Endothelial cell of umbilical vein (primary cell): ENCODE data around the gene LRG1. TPM values are rescaled to one million over a fixed set of nuclear protein-coding genes. Genes with fewer than 3 reads are reported as not detected.

ENCODE experiments used
- BruUV-seq: library from RNA; stranded (reverse); fragments of 400-500 nt; replicated peaks from 2 replicates; lab custom pipeline; 2021; lab: Mats Ljungman, UMichigan
- CTCF ChIA-PET: fragments of 300-600, 350-600 bp; sonication (Branson Sonifier 250); formaldehyde crosslinking; loops from one replicate; lab custom pipeline; 2021; ENCODE audit warnings: antibody characterized with exemption, inconsistent platforms; lab: Charles Lee
- POLR2A ChIA-PET: fragments of 300-600, 350-600 bp; sonication (Branson Sonifier 250); formaldehyde crosslinking; loops from one replicate; lab custom pipeline; 2021; ENCODE audit warnings: antibody characterized with exemption, inconsistent platforms; lab: Charles Lee
- DNase-seq: peaks from one replicate; pipeline ENCODE4 v3.0.0-alpha.2; 2011; ENCODE audit warnings: low read depth, low spot score
- FAIRE-seq: peaks from 2 replicates; lab custom pipeline; 2011; peaks lifted over from hg19 to GRCh38; lab: Jason Lieb, UNC
- H2AFZ ChIP-seq: 2 replicates; pipeline ENCODE4 v1.6.0; 2012; ENCODE audit warnings: low read depth, low read length, control low read depth, inconsistent platforms
- H3K27ac ChIP-seq: 2 replicates; pipeline ENCODE4 v1.5.1; 2011; ENCODE audit warnings: low read depth, mild to moderate bottlenecking, control low read depth, low read length, moderate library complexity; ENCODE audit not compliant: insufficient read depth
- H3K27me3 ChIP-seq, 2 experiments: 2 replicates each; pipeline versions ENCODE4 v1.6.0 to v1.6.1; 2011; ENCODE audit warnings: low read length in 2 of 2, mixed read lengths in 1 of 2; ENCODE audit not compliant: control insufficient read depth in 2 of 2, insufficient read depth in 2 of 2
- H3K36me3 ChIP-seq, 2 experiments: 2 replicates in 1 of 2; 3 replicates in 1 of 2; pipeline ENCODE4 v1.5.1; 2011; ENCODE audit warnings: low read length in 2 of 2, mild to moderate bottlenecking in 1 of 2, moderate library complexity in 1 of 2; ENCODE audit not compliant: control insufficient read depth in 2 of 2, insufficient read depth in 2 of 2; ENCODE audit errors: extremely low read depth in 1 of 2
- H3K4me1 ChIP-seq: 3 replicates; pipeline ENCODE4 v1.5.1; 2011; ENCODE audit warnings: mild to moderate bottlenecking, low read length; ENCODE audit not compliant: control insufficient read depth, insufficient read depth; ENCODE audit errors: extremely low read depth
- H3K4me2 ChIP-seq: 2 replicates; pipeline ENCODE4 v1.6.1; 2011; ENCODE audit warnings: low read length, control low read depth, mixed read lengths; ENCODE audit not compliant: insufficient read depth
- H3K4me3 ChIP-seq, 3 experiments: fragments of 200-600 bp in 1 of 3; sonication (generic), shearing (Covaris generic) in 1 of 3; replicated peaks in 1 of 3; 2 replicates each; pipeline ENCODE4 v1.5.1; 2011 to 2016; ENCODE audit warnings: control low read depth in 3 of 3, low read length in 3 of 3, mild to moderate bottlenecking in 2 of 3, inconsistent platforms in 1 of 3, low read depth in 1 of 3, moderate library complexity in 1 of 3; ENCODE audit not compliant: insufficient read depth in 1 of 3
- H3K79me2 ChIP-seq: 2 replicates; pipeline ENCODE4 v1.6.0; 2012; ENCODE audit warnings: low read length, inconsistent platforms; ENCODE audit not compliant: control insufficient read depth, insufficient read depth
- H3K9ac ChIP-seq: replicated peaks from 2 replicates; pipeline ENCODE3; 2011; ENCODE audit warnings: low read length, control low read depth; ENCODE audit not compliant: insufficient read depth; ENCODE audit errors: extremely low read depth
- H3K9me1 ChIP-seq: replicated peaks from 3 replicates; pipeline ENCODE4 v1.6.0; 2011; ENCODE audit warnings: mild to moderate bottlenecking, low read length; ENCODE audit not compliant: control insufficient read depth, insufficient read depth; ENCODE audit errors: extremely low read depth
- H3K9me3 ChIP-seq: replicated peaks from 2 replicates; pipeline ENCODE4 v1.5.1; 2012; ENCODE audit warnings: low read length, inconsistent platforms; ENCODE audit not compliant: control insufficient read depth, insufficient read depth
- H4K20me1 ChIP-seq: replicated peaks from 2 replicates; pipeline ENCODE3; 2011; ENCODE audit warnings: mild to moderate bottlenecking, low read length; ENCODE audit not compliant: control insufficient read depth, insufficient read depth; ENCODE audit errors: extremely low read depth
- EZH2 ChIP-seq: IDR thresholded peaks from 2 replicates; pipeline ENCODE4 v1.6.1; 2012; ENCODE audit warnings: borderline replicate concordance, low read depth, mild to moderate bottlenecking, moderate library complexity, low read length, inconsistent platforms; ENCODE audit not compliant: severe bottlenecking
- FOS ChIP-seq: IDR thresholded peaks from 2 replicates; pipeline ENCODE4 v1.6.1; 2011; ENCODE audit warnings: mild to moderate bottlenecking, low read length, moderate library complexity, borderline replicate concordance; ENCODE audit not compliant: insufficient read depth
- GATA2 ChIP-seq: IDR thresholded peaks from 2 replicates; pipeline ENCODE4 v1.7.0; 2011; ENCODE audit warnings: low read depth, mild to moderate bottlenecking, moderate library complexity, mixed read lengths, low read length; ENCODE audit not compliant: insufficient read length, insufficient read depth
- JUN ChIP-seq: IDR thresholded peaks from 2 replicates; pipeline ENCODE4 v1.6.1; 2011; ENCODE audit warnings: borderline replicate concordance, low read depth; ENCODE audit not compliant: insufficient read length, insufficient read depth
- MYC ChIP-seq: IDR thresholded peaks from one replicate; pipeline ENCODE4 v1.6.1; 2011; ENCODE audit warnings: mild to moderate bottlenecking, low read depth, low read length
- POLR2A ChIP-seq: IDR thresholded peaks from 2 replicates; pipeline ENCODE4 v1.6.1; 2012; ENCODE audit warnings: low read depth, mild to moderate bottlenecking, control low read depth, low read length
- POLR2AphosphoS5 ChIP-seq: IDR thresholded peaks from 2 replicates; pipeline ENCODE4 v1.6.1; 2012; ENCODE audit warnings: low read depth, mild to moderate bottlenecking, control low read depth, low read length, moderate library complexity; ENCODE audit not compliant: insufficient read depth
- dilution Hi-C: fragments of 300-500 bp; cut with MboI; formaldehyde crosslinking; loops from one replicate; pipeline ENCODE4 v1.15.0; 2019; ENCODE audit warnings: low sequenced_read_pairs; ENCODE audit not compliant: extremely low pct_ligation_motif_present
- intact Hi-C: fragments of 100-400 bp; cut with micrococcal nuclease; formaldehyde crosslinking; loops from one replicate; pipeline ENCODE4 v1.10.0; 2022
- polyA plus RNA-seq, 4 experiments: library from polyadenylated mRNA; depleted of rRNA in 3 of 4; stranded (reverse) in 3 of 4; unstranded in 1 of 4; fragments of >200 nt; gene quantifications; 2 replicates each; pipeline versions ENCODE4 v1.2.1 to v1.2.3, GENCODE V29; 2011 to 2012; ENCODE audit warnings: missing spikeins in 1 of 4
- total RNA-seq: library from RNA; stranded (reverse); gene quantifications from 2 replicates; pipeline ENCODE4 v1.2.3, GENCODE V29; 2021
- TF ChIP-seq, protein P1 (sequence below): IDR thresholded peaks from 2 replicates; pipeline ENCODE4 v1.6.1; 2011; ENCODE audit not compliant: insufficient read depth, insufficient read length
- TF ChIP-seq, protein P2 (sequence below), 2 donors: IDR thresholded peaks; 1 replicate in 1 of 2; 2 replicates in 1 of 2; pipeline ENCODE4 v1.5.1; 2011; ENCODE audit warnings: low read length in 2 of 2, mild to moderate bottlenecking in 2 of 2, moderate library complexity in 2 of 2, control low read depth in 1 of 2, inconsistent platforms in 1 of 2, low read depth in 1 of 2; ENCODE audit not compliant: insufficient read depth in 1 of 2; ENCODE audit errors: extremely low read depth in 1 of 2

Gene LRG1
- total and polyA plus RNA-seq, 2 donors (not counting 3 experiments of a cell fraction or from before 2014, with no cell fraction given) = 0.21 to 0.31 TPM

DNA sequence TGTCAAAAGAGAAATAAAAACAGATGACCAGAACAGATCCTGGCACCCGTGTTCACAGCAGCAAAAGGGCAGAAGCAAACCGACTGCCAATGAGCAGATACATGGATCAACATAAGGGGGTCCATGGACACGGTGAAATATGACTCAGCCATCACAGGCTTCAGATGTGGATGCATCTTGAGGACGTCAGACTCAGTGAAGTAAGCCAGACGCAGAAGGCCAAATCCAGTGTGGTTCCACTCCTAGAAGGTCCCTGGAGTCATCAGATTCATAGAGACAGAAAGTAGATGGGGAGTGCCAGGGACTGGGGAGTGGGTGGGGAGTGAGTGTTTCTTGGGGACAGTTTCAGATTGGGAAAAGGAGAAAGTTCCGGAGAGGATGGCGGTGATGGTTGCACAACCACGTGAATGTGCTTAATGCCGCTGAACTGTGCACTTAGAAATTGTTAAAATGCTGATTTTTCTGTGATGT lies 48.5 kb upstream of the LRG1 start:
- FAIRE-seq (no peak), DNase-seq (no peak)
- peaks cover 0 to 3% of the 10 kb centered on the region in 2 experiments for H3K27me3 ChIP-seq
- peaks cover 7% of the 10 kb centered on the region for H3K4me1 ChIP-seq
- no peaks in the 10 kb centered on the region for H3K36me3 ChIP-seq
- H2AFZ ChIP-seq = no peak overlapping the region
- no peak overlapping the region for H3K9ac ChIP-seq
- H3K79me2 ChIP-seq = no peaks in the 10 kb centered on the region
- dilution Hi-C loops = no loop called here
- no peak overlapping the region for H3K27ac ChIP-seq
- BruUV-seq = no TSS peak
- no peak overlapping the region for H3K4me2 ChIP-seq
- intact Hi-C loops = no loop called here
- no peak for TF ChIP-seq FOS
- TF ChIP-seq, protein P1, sequence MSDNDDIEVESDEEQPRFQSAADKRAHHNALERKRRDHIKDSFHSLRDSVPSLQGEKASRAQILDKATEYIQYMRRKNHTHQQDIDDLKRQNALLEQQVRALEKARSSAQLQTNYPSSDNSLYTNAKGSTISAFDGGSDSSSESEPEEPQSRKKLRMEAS = no peak
- POLR2A ChIA-PET = no interaction called here
- no peaks in the 10 kb centered on the region for H4K20me1 ChIP-seq
- H3K9me1 ChIP-seq = no peaks in the 10 kb centered on the region
- CTCF ChIA-PET = interaction anchor here (1.6 to 1.8 kb wide), 4 partner anchors 9 to 46 kb away, joined by 5 to 12 read pairs (median 6); no protein-coding TSS in a partner anchor
- H3K4me3 ChIP-seq = no peak overlapping the region
- no peaks in the 10 kb centered on the region for H3K9me3 ChIP-seq

DNA sequence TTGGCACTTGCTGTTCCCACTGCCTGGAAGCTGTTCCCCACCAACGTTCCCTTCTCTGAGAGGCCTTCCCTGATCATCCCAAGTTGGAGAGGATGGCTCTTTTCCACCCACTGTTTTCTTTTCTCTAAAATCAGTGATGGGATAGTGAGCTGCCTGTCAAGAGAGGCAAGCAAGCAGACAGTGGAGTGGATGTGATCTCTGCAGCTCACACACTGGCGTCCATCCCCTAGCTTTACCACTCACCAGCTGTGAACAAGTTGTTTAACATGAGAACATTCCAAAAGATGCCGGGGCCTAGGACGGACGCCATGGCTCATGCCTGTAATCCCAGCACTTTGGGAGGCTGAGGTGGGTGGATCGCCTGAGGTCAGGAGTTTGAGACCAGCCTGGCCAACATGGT lies 47.7 kb upstream of the LRG1 start:
- TF ChIP-seq, protein P2, sequence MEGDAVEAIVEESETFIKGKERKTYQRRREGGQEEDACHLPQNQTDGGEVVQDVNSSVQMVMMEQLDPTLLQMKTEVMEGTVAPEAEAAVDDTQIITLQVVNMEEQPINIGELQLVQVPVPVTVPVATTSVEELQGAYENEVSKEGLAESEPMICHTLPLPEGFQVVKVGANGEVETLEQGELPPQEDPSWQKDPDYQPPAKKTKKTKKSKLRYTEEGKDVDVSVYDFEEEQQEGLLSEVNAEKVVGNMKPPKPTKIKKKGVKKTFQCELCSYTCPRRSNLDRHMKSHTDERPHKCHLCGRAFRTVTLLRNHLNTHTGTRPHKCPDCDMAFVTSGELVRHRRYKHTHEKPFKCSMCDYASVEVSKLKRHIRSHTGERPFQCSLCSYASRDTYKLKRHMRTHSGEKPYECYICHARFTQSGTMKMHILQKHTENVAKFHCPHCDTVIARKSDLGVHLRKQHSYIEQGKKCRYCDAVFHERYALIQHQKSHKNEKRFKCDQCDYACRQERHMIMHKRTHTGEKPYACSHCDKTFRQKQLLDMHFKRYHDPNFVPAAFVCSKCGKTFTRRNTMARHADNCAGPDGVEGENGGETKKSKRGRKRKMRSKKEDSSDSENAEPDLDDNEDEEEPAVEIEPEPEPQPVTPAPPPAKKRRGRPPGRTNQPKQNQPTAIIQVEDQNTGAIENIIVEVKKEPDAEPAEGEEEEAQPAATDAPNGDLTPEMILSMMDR (IDR thresholded peaks at IDR 0.05; ENCODE audit: extremely low read depth in 1 of 2, insufficient read depth in 1 of 2, low read depth in 1 of 2, low read length in 2 of 2) = no peak
- TF ChIP-seq POLR2AphosphoS5 (no peak), MYC (no peak), FOS (no peak), POLR2A (no peak), EZH2 (no peak), JUN (no peak), GATA2 (no peak)
- TF ChIP-seq, protein P1 = no peak
- Histone ChIP-seq H3K27ac (no peak overlapping the region), H3K9me3 (no peaks in the 10 kb centered on the region), H2AFZ (no peak overlapping the region), H3K4me3 (no peak overlapping the region), H3K9me1 (no peaks in the 10 kb centered on the region), H3K79me2 (no peaks in the 10 kb centered on the region), H4K20me1 (no peaks in the 10 kb centered on the region), H3K4me2 (no peak overlapping the region), H3K27me3 (peaks cover 0 to 3% of the 10 kb centered on the region in 2 experiments), H3K9ac (no peak overlapping the region), H3K36me3 (no peaks in the 10 kb centered on the region), H3K4me1 (peaks cover 11% of the 10 kb centered on the region)
- CTCF ChIA-PET = interaction anchor here (1.1 to 1.8 kb wide), 6 partner anchors 8 to 46 kb away, joined by 3 to 12 read pairs (median 6); no protein-coding TSS in a partner anchor
- POLR2A ChIA-PET = no interaction called here
- FAIRE-seq = no peak
- dilution Hi-C loops (no loop called here), intact Hi-C loops (no loop called here)
- no peak for DNase-seq
- no TSS peak for BruUV-seq
